HepG2 (cell line): ENCODE results near the gene DCAKD. TPM values are rescaled to one million over a fixed set of nuclear protein-coding genes. Genes with fewer than 3 reads are reported as not detected.
A peak's percentile ranks its signal among the peaks of the same experiment; 100 is the strongest.

Experiments used
- AFF4 ChIP-seq: sonication (generic); formaldehyde crosslinking; IDR thresholded peaks from 2 replicates; pipeline ENCODE4 v1.4.0; 2020; ENCODE audit warnings: missing genetic modification reagents
- GABPA ChIP-seq, 2 experiments: IDR thresholded peaks; 2 replicates each; pipeline ENCODE4 v1.6.1; 2011 to 2016; ENCODE audit warnings: low read depth in 2 of 2, low read length in 1 of 2, missing biosample characterization in 1 of 2, missing genetic modification characterization in 1 of 2
- GABPB1 ChIP-seq: IDR thresholded peaks from 2 replicates; pipeline ENCODE4 v1.6.1; 2016; ENCODE audit warnings: mild to moderate bottlenecking, missing genetic modification reagents, moderate library complexity, missing compliant biosample characterization
- HOXA3 ChIP-seq: sonication (generic); formaldehyde crosslinking; IDR thresholded peaks from 2 replicates; pipeline ENCODE4 v1.5.0; 2020; ENCODE audit warnings: missing genetic modification reagents
- IKZF5 ChIP-seq: IDR thresholded peaks from 2 replicates; pipeline ENCODE4 v1.6.1; 2018; ENCODE audit warnings: missing genetic modification reagents, mild to moderate bottlenecking, missing compliant biosample characterization
- KDM5A ChIP-seq: fragments of 200-600 bp; sonication (generic); IDR thresholded peaks from 2 replicates; pipeline ENCODE4 v1.7.0; 2018; ENCODE audit warnings: antibody characterized with exemption, mild to moderate bottlenecking, low read length, borderline replicate concordance
- MEIS1 ChIP-seq: sonication (generic); formaldehyde crosslinking; IDR thresholded peaks from 2 replicates; pipeline ENCODE4 v1.9.0; 2021; ENCODE audit warnings: mild to moderate bottlenecking, missing genetic modification reagents, moderate library complexity, borderline replicate concordance
- NFE2L2 ChIP-seq: fragments of 150-350 bp; IDR thresholded peaks from 2 replicates; pipeline ENCODE4 v1.6.1; 2014; ENCODE audit warnings: low read length
- NFRKB ChIP-seq: fragments of 450-650 bp; IDR thresholded peaks from 2 replicates; pipeline ENCODE4 v1.6.1; 2017
- SMARCE1 ChIP-seq: fragments of 450-650 bp; IDR thresholded peaks from 2 replicates; pipeline ENCODE4 v1.6.1; 2017; ENCODE audit warnings: borderline replicate concordance
- TMF1 ChIP-seq: sonication (generic); formaldehyde crosslinking; IDR thresholded peaks from 2 replicates; pipeline ENCODE4 v1.8.1; 2022; ENCODE audit warnings: low read depth, missing genetic modification reagents
- ZBTB2 ChIP-seq: sonication (generic); formaldehyde crosslinking; IDR thresholded peaks from 2 replicates; pipeline ENCODE4 v1.8.0; 2022; ENCODE audit warnings: low read depth, missing genetic modification reagents
- ZBTB43 ChIP-seq: sonication (generic); formaldehyde crosslinking; conservative IDR thresholded peaks from 2 replicates; pipeline ENCODE4 v1.4.0; 2020; ENCODE audit warnings: missing genetic modification reagents
- ZC3H4 ChIP-seq: sonication (generic); formaldehyde crosslinking; IDR thresholded peaks from 2 replicates; pipeline ENCODE4 v1.4.0; 2020; ENCODE audit warnings: missing genetic modification reagents, borderline replicate concordance
- ZFAT ChIP-seq: sonication (generic); formaldehyde crosslinking; conservative IDR thresholded peaks from 2 replicates; pipeline ENCODE4 v1.8.1; 2023; ENCODE audit warnings: missing genetic modification reagents, inconsistent platforms
- ZNF205 ChIP-seq: IDR thresholded peaks from 2 replicates; pipeline ENCODE4 v1.6.1; 2018; ENCODE audit warnings: missing biosample characterization, missing genetic modification reagents
- ZNF34 ChIP-seq: sonication (generic); formaldehyde crosslinking; IDR thresholded peaks from 2 replicates; pipeline ENCODE4 v1.4.0; 2020; ENCODE audit warnings: mild to moderate bottlenecking, missing genetic modification reagents, borderline replicate concordance
- ZNF350 ChIP-seq: sonication (generic); formaldehyde crosslinking; IDR thresholded peaks from 2 replicates; pipeline ENCODE4 v1.4.0; 2020; ENCODE audit warnings: mild to moderate bottlenecking, low read depth, missing genetic modification reagents, borderline replicate concordance
- ZNF431 ChIP-seq: sonication (generic); formaldehyde crosslinking; IDR thresholded peaks from 2 replicates; pipeline ENCODE4 v1.9.0; 2022; ENCODE audit warnings: missing genetic modification reagents, low read depth, mild to moderate bottlenecking, borderline replicate concordance
- ZNF619 ChIP-seq: sonication (generic); formaldehyde crosslinking; IDR thresholded peaks from 2 replicates; pipeline ENCODE4 v1.4.0; 2020; ENCODE audit warnings: mild to moderate bottlenecking, missing genetic modification reagents
- ZNF746 ChIP-seq: sonication (generic); formaldehyde crosslinking; IDR thresholded peaks from 2 replicates; pipeline ENCODE4 v1.8.0; 2022; ENCODE audit warnings: mild to moderate bottlenecking, missing genetic modification reagents
- ZNF781 ChIP-seq: sonication (generic); formaldehyde crosslinking; IDR thresholded peaks from 2 replicates; pipeline ENCODE4 v1.5.1; 2020; ENCODE audit warnings: borderline replicate concordance, mild to moderate bottlenecking, missing genetic modification reagents; ENCODE audit errors: not compliant biosample characterization
- polyA plus RNA-seq, 8 experiments: library from polyadenylated mRNA; depleted of rRNA in 3 of 8; stranded (reverse) in 7 of 8; unstranded in 1 of 8; fragments of >200 nt; fragmentation: Illumina TruSeq in 4 of 8; extraction: Trizol in 4 of 8; gene quantifications; 2 replicates each; pipeline versions ENCODE4 v1.2.1 to v1.2.3, GENCODE V29; 2011 to 2016; ENCODE audit warnings: low read depth in 4 of 8, missing spikeins in 1 of 8, mixed read lengths in 1 of 8; ENCODE audit not compliant: insufficient read depth in 1 of 8
- total RNA-seq, 5 experiments: library from RNA; depleted of rRNA; stranded (reverse); fragments of >200 nt; fragmentation: Illumina TruSeq; extraction: Trizol; gene quantifications; 2 replicates each; pipeline ENCODE4 v1.2.3, GENCODE V29; 2016; ENCODE audit warnings: low read depth in 1 of 5

The DCAKD gene
- total and polyA plus RNA-seq, 2 of the 13 experiments (the other 11 are each of a cell fraction or from before 2014, with no cell fraction given): 25.9 to 29.2 TPM

GRCh38 chr17:45052052-45052772 lies 780 bp upstream of the DCAKD start (continued):
- no peak for TF ChIP-seq ZNF205
- TF ChIP-seq IKZF5 (CRISPR knock-in tag): no peak; the same call in 1 of the 2 replicates
- 0 out of 2 replicates have a peak, but pooled peaks have one; percentile 32 for TF ChIP-seq ZNF431 (CRISPR knock-in tag)
- no peak for TF ChIP-seq ZBTB43 (CRISPR knock-in tag)
- no peak for TF ChIP-seq SMARCE1
- peak; percentile 65; the same call in 1 of the 2 replicates for TF ChIP-seq ZNF350 (CRISPR knock-in tag)
- 0 out of 2 replicates have a peak, but pooled peaks have one; percentile 14 for TF ChIP-seq KDM5A
- no peak for TF ChIP-seq NFRKB
- 0 out of 2 replicates have a peak, but pooled peaks have one; percentile 23 for TF ChIP-seq ZC3H4 (CRISPR knock-in tag)
- no peak for TF ChIP-seq GABPB1 (CRISPR knock-in tag)
- 0 out of 2 replicates have a peak, but pooled peaks have one; percentile 23 for TF ChIP-seq TMF1 (CRISPR knock-in tag)
- no peak for TF ChIP-seq ZNF746 (CRISPR knock-in tag)
- no peak for TF ChIP-seq ZNF619 (CRISPR knock-in tag)
- TF ChIP-seq GABPA (IDR thresholded peaks at IDR 0.05; ENCODE audit: low read depth, low read length): no peak
- no peak for TF ChIP-seq GABPA (CRISPR knock-in tag; IDR thresholded peaks at IDR 0.05; ENCODE audit: low read depth)
- no peak for TF ChIP-seq HOXA3 (CRISPR knock-in tag)
- no peak for TF ChIP-seq NFE2L2
- peak; percentile 36 for TF ChIP-seq ZNF781
- TF ChIP-seq ZNF34 (CRISPR knock-in tag): no peak
- no peak for TF ChIP-seq ZBTB2
- no peak for TF ChIP-seq MEIS1 (CRISPR knock-in tag)
- TF ChIP-seq ZFAT: no peak
- no peak for TF ChIP-seq AFF4 (CRISPR knock-in tag)
